Raji (cell line): ENCODE data around the gene SESN3.

Source experiments
- POLR2A ChIP-seq: IDR thresholded peaks from 2 replicates; pipeline ENCODE4 v1.6.1; 2011; ENCODE audit warnings: low read depth, low read length, control low read depth; ENCODE audit not compliant: insufficient read depth

Gene SESN3

GRCh38 chr11:95192717-95193116, 38.3 kb downstream of the SESN3 start:
- TF ChIP-seq POLR2A, result no peak

GRCh38 chr11:95187723-95188122, 43.3 kb downstream of the SESN3 start:
- no peak for TF ChIP-seq POLR2A

- TF ChIP-seq POLR2A, result no peak
These were observed 48.6 kb downstream of the SESN3 start for GRCh38 chr11:95182397-95182796.

- no peak for TF ChIP-seq POLR2A
These were observed 55.1 kb downstream of the SESN3 start for GRCh38 chr11:95175818-95176380.

GRCh38 chr11:95170294-95170693, 60.7 kb downstream of the SESN3 start:
- TF ChIP-seq POLR2A, result no peak

- no peak for TF ChIP-seq POLR2A
These were observed 64.2 kb downstream of the SESN3 start for GRCh38 chr11:95166781-95167180.

GRCh38 chr11:95165638-95166037, 65.4 kb downstream of the SESN3 start:
- TF ChIP-seq POLR2A, result no peak

- no peak for TF ChIP-seq POLR2A
These were observed 67.9 kb downstream of the SESN3 start for GRCh38 chr11:95163106-95163505.

GRCh38 chr11:95161248-95161647, 69.8 kb downstream of the SESN3 start:
- no peak for TF ChIP-seq POLR2A

GRCh38 chr11:95157824-95158223, 73.2 kb downstream of the SESN3 start:
- no peak for TF ChIP-seq POLR2A

- no peak for TF ChIP-seq POLR2A
These were observed 74.0 kb downstream of the SESN3 start for GRCh38 chr11:95156916-95157541.

- no peak for TF ChIP-seq POLR2A
These were observed 74.8 kb downstream of the SESN3 start for GRCh38 chr11:95156133-95156721.

- no peak for TF ChIP-seq POLR2A
These were observed 75.6 kb downstream of the SESN3 start for GRCh38 chr11:95155385-95155784.

- TF ChIP-seq POLR2A, result no peak
These were observed 76.5 kb downstream of the SESN3 start for GRCh38 chr11:95154514-95154913.

GRCh38 chr11:95153857-95154246, 77.2 kb downstream of the SESN3 start:
- TF ChIP-seq POLR2A, result no peak
